ENCODE data around the gene EIF4EBP2.
A peak's percentile ranks its signal among the peaks of the same experiment; 100 is the strongest.

The EIF4EBP2 gene

DNA sequence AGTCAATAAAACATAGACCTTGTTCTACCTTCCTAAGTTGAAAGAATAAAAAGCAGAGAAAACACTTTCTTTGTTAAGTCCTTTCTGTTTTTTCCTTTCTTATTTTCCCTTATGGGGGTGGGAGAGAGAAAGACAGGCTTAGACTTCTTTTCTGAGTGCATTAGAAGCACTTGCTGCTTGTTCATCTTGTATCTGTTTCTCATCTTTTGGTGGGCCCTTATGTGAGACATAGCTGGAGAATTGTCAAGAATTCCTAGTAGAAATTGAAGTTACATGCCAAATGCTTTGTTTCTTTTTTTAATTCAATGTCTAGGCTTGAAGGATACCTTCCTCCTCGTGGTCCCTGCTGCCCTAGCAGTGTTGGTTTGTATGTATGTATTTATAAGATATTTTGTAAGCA, 6.7 kb downstream of the EIF4EBP2 start:
- Histone ChIP-seq H3K4me3 (ENCODE audit: low read length in 2 of 2) (no peak overlapping the region), H3K36me3 (ENCODE audit: control insufficient read depth in 2 of 2, insufficient read depth in 2 of 2, low read length in 2 of 2) (no peaks in the 10 kb centered on the region), H3K9me3 (ENCODE audit: control insufficient read depth in 2 of 2, low read length in 2 of 2) (no peaks in the 10 kb centered on the region), H3K9ac (ENCODE audit: low read length in 2 of 2) (no peak overlapping the region), H3K27ac (ENCODE audit: low read length) (peak overlapping the region; percentile 42), H3K27me3 (ENCODE audit: control insufficient read depth in 1 of 2, insufficient read depth in 2 of 2, low read length in 2 of 2) (no peaks in the 10 kb centered on the region), H3K4me1 (ENCODE audit: control insufficient read depth, insufficient read depth, low read length) (peaks cover 34% of the 10 kb centered on the region)

DNA sequence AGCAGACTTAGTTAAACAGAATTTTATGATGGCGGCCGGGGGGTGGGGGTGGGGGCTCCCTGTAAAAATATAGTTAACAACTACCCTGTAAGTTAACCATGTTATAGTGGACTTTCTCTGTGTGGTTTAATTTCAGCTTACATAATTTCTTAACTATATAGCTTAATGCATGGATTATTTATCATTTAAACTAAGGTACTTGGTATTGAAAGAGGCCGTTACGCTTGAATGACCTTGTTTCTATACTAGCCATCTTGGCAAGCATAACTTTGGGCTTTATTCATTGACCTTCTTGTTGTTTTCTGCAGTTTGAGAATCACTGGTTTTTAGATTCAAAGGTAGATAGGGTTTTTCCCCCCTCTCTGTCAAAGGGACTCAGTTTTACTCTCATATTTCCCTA, 8.4 kb downstream of the EIF4EBP2 start:
- H3K27me3 ChIP-seq (ENCODE audit: control insufficient read depth in 1 of 2, insufficient read depth in 2 of 2, low read length in 2 of 2) = no peaks in the 10 kb centered on the region
- H3K27ac ChIP-seq (ENCODE audit: low read length) = no peak overlapping the region
- no peaks in the 10 kb centered on the region for H3K9me3 ChIP-seq (ENCODE audit: control insufficient read depth in 2 of 2, low read length in 2 of 2)
- H3K36me3 ChIP-seq (ENCODE audit: control insufficient read depth in 2 of 2, insufficient read depth in 2 of 2, low read length in 2 of 2) = no peaks in the 10 kb centered on the region
- H3K9ac ChIP-seq (ENCODE audit: low read length in 2 of 2) = no peak overlapping the region
- H3K4me1 ChIP-seq (ENCODE audit: control insufficient read depth, insufficient read depth, low read length) = peaks cover 27% of the 10 kb centered on the region
- no peak overlapping the region for H3K4me3 ChIP-seq (ENCODE audit: low read length in 2 of 2)

DNA sequence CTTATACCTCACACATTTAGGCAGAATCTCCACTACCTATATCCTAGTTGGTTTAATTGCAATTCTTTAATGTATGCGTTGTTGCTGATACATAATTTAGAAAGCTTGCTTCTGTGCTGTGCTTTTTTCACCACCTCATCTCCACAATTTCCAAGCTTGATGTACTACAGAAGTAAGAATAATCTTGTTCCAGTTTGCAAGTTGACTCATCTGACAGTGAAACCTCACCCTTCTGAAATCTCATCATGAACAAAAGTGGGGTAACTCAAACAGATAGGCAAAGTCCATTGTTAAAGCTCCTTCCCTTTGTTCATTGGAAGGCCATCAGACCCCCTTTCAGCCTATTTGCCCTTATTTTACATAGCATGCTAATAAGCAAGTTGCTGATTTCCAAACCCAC, 13.6 kb downstream of the EIF4EBP2 start:
- Histone ChIP-seq H3K27ac (ENCODE audit: low read length) (no peak overlapping the region), H3K9ac (ENCODE audit: low read length in 2 of 2) (no peak overlapping the region), H3K4me3 (ENCODE audit: low read length in 2 of 2) (no peak overlapping the region), H3K9me3 (ENCODE audit: control insufficient read depth in 2 of 2, low read length in 2 of 2) (no peaks in the 10 kb centered on the region), H3K36me3 (ENCODE audit: control insufficient read depth in 2 of 2, insufficient read depth in 2 of 2, low read length in 2 of 2) (peaks cover 16 to 19% of the 10 kb centered on the region in 2 donors), H3K27me3 (ENCODE audit: control insufficient read depth in 1 of 2, insufficient read depth in 2 of 2, low read length in 2 of 2) (no peaks in the 10 kb centered on the region), H3K4me1 (ENCODE audit: control insufficient read depth, insufficient read depth, low read length) (peaks cover 9% of the 10 kb centered on the region)

DNA sequence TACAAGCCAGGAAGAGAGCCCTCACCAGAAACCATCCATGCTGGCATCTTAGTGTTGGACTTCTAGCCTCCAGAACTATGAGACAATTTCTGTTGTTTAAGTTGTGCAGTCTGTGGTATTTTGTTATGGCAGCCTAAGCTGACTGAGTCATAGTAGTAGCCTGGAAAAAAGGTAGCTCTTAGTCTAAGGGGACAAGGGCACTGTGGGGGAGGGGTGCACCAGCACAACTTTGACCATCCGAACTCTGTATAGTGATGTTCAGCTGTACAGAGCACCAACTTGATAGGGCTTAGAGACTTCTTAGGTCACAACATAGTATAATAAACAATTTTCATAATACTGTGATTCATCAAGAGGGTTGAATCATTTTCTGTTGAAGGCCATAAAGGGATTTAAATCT, 14.3 kb downstream of the EIF4EBP2 start:
- Histone ChIP-seq H3K9ac (ENCODE audit: low read length in 2 of 2) (no peak overlapping the region), H3K9me3 (ENCODE audit: control insufficient read depth in 2 of 2, low read length in 2 of 2) (no peaks in the 10 kb centered on the region), H3K4me1 (ENCODE audit: control insufficient read depth, insufficient read depth, low read length) (peaks cover 9% of the 10 kb centered on the region), H3K36me3 (ENCODE audit: control insufficient read depth in 2 of 2, insufficient read depth in 2 of 2, low read length in 2 of 2) (peaks cover 20 to 23% of the 10 kb centered on the region in 2 donors), H3K27ac (ENCODE audit: low read length) (no peak overlapping the region), H3K4me3 (ENCODE audit: low read length in 2 of 2) (no peak overlapping the region), H3K27me3 (ENCODE audit: control insufficient read depth in 1 of 2, insufficient read depth in 2 of 2, low read length in 2 of 2) (no peaks in the 10 kb centered on the region)

DNA sequence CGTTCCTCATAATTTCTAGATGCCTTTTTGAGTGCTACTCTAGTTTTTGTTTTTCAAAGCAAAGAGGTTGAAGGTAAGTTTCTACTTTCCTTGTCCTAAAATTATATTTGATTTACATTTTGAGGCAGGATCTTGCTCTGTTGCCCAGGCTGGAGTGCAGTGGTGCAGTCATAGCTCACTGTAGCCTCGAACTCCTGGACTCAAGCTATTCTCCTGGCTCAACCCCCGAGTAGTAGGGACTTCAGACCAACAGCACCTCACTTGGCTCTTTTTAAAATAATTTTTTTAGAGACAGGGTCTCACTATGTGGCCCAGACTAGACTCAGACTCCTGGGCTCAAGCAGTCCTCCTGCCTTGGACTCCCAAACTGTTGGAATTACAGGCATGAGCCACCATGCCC, 14.8 kb downstream of the EIF4EBP2 start:
- no peak overlapping the region for H3K4me3 ChIP-seq (ENCODE audit: low read length in 2 of 2)
- H3K9ac ChIP-seq (ENCODE audit: low read length in 2 of 2) = no peak overlapping the region
- H3K9me3 ChIP-seq (ENCODE audit: control insufficient read depth in 2 of 2, low read length in 2 of 2) = no peaks in the 10 kb centered on the region
- peaks cover 9% of the 10 kb centered on the region for H3K4me1 ChIP-seq (ENCODE audit: control insufficient read depth, insufficient read depth, low read length)
- H3K27me3 ChIP-seq (ENCODE audit: control insufficient read depth in 1 of 2, insufficient read depth in 2 of 2, low read length in 2 of 2) = no peaks in the 10 kb centered on the region
- H3K27ac ChIP-seq (ENCODE audit: low read length) = no peak overlapping the region
- peaks cover 25 to 26% of the 10 kb centered on the region in 2 donors for H3K36me3 ChIP-seq (ENCODE audit: control insufficient read depth in 2 of 2, insufficient read depth in 2 of 2, low read length in 2 of 2)

DNA sequence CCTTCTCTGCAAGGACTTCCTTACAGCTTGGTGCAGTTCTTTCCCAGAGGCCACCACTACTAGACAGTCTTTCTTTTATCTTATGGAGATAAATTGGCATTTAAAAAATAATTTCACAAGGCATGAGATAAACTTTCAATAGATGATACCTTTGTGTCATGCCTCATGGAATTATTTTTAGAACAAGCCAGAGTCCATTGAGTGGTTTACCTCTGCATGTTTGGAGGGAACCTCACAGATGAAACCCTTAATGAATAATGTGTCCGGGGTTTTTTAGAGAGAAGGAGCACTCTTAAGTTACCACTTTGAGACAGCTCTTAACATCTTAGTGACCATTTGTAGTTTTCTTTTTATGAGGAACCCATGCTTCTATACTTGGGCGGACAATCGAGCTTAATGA, 20.4 kb downstream of the EIF4EBP2 start:
- H3K9me3 ChIP-seq (ENCODE audit: control insufficient read depth in 2 of 2, low read length in 2 of 2) = no peaks in the 10 kb centered on the region
- H3K27me3 ChIP-seq (ENCODE audit: control insufficient read depth in 1 of 2, insufficient read depth in 2 of 2, low read length in 2 of 2) = no peaks in the 10 kb centered on the region
- no peak overlapping the region for H3K9ac ChIP-seq (ENCODE audit: low read length in 2 of 2)
- no peak overlapping the region for H3K27ac ChIP-seq (ENCODE audit: low read length)
- peaks cover 50 to 57% of the 10 kb centered on the region in 2 donors for H3K36me3 ChIP-seq (ENCODE audit: control insufficient read depth in 2 of 2, insufficient read depth in 2 of 2, low read length in 2 of 2)
- no peak overlapping the region for H3K4me3 ChIP-seq (ENCODE audit: low read length in 2 of 2)
- H3K4me1 ChIP-seq (ENCODE audit: control insufficient read depth, insufficient read depth, low read length) = peaks cover 32% of the 10 kb centered on the region

DNA sequence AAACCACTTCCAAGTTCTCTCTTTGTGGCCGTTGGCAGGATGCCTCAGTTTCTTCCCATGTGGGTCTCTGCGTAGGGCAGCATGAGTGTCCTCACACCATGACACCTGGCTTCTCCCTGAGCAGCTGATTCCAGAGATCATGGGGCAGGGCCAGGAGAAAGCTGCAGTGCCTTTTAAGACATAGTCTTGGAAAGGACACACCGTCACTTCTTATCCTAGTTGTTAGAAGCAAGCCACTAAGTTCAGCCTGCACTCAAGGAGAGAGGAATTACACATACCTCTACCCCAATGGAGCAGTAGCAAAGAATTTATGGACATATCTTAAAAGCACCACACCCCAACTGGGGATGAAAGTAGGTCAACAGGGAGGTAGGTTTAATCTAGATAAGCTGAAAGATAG, 21.2 kb downstream of the EIF4EBP2 start:
- H3K4me3 ChIP-seq (ENCODE audit: low read length in 2 of 2) = no peak overlapping the region
- H3K4me1 ChIP-seq (ENCODE audit: control insufficient read depth, insufficient read depth, low read length) = peaks cover 38% of the 10 kb centered on the region
- peaks cover 50 to 57% of the 10 kb centered on the region in 2 donors for H3K36me3 ChIP-seq (ENCODE audit: control insufficient read depth in 2 of 2, insufficient read depth in 2 of 2, low read length in 2 of 2)
- H3K27ac ChIP-seq (ENCODE audit: low read length) = peak overlapping the region; percentile 41
- H3K9me3 ChIP-seq (ENCODE audit: control insufficient read depth in 2 of 2, low read length in 2 of 2) = no peaks in the 10 kb centered on the region
- H3K27me3 ChIP-seq (ENCODE audit: control insufficient read depth in 1 of 2, insufficient read depth in 2 of 2, low read length in 2 of 2) = no peaks in the 10 kb centered on the region
- H3K9ac ChIP-seq (ENCODE audit: low read length in 2 of 2) = no peak overlapping the region

DNA sequence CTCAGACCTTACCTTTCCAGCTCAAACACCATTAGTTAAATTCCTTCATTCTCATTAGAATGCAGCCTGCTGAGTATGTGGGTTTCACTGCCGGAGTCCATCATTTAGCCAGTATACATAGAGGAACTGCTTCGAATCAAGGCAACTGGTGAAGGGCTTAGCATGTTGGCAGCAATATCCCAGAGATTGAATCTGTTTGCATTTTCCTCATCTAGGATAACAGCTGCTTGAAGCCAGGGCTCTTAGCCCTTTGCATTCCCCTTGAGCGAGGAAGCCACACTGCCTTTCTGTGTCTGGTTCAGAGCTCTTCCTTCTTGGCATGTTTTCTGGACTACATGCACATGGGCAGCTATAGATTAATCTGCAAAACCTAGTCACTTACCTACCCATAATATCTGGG, 22.9 kb downstream of the EIF4EBP2 start:
- H3K9me3 ChIP-seq (ENCODE audit: control insufficient read depth in 2 of 2, low read length in 2 of 2) = no peaks in the 10 kb centered on the region

DNA sequence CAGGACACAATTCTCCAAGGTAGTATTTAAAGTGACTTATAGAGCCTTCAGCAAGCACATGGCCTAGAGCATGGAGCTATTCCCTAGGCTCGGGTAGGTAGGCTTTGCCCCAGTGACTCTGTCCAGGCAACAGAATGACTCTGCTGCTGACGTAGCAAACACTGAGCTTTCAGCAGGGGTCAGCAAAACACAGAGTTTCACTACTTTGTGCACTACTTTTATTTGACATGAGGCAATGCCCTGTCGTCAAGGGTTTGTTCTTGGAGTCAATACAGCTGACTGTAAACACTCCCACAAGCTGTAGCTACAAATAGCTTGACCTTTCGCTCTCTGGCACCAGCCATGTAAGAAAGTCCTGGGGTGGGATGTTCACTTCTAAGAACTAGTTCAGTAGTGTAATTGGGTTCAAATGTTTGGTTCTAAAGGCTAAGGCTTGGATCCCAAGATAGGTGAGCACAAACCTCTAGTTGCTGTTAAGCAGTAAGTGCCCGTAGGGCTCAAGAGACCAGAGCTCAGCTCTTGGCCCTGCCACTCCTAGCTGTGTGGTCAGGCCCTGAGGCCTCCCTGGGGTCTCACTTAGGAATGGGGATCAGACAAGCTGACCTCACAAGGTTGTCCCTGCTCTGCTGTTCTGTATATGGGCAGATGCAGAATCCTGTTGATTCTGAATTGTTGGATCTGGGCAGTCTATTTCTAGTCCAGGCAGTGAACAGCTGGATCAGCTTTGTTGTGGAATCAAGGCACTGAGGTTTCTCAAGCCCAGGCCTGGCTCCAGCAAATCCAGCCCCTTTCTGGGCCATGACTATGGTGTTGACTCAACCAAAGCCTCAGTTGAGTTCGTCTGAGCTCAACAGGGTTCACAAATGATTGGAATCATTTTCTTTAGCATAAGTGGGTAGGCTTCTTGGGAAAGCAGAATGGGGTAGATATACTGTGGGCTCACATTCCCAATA, 26.8 kb downstream of the EIF4EBP2 start:
- Histone ChIP-seq H3K27ac (ENCODE audit: low read length) (peak overlapping the region; percentile 86), H3K9me3 (ENCODE audit: control insufficient read depth in 2 of 2, low read length in 2 of 2) (no peaks in the 10 kb centered on the region), H3K4me3 (ENCODE audit: low read length in 2 of 2) (peak overlapping the region; percentile 31 to 63), H3K36me3 (ENCODE audit: control insufficient read depth in 2 of 2, insufficient read depth in 2 of 2, low read length in 2 of 2) (peaks cover 9 to 17% of the 10 kb centered on the region in 2 donors), H3K4me1 (ENCODE audit: control insufficient read depth, insufficient read depth, low read length) (peaks cover 56% of the 10 kb centered on the region), H3K27me3 (ENCODE audit: control insufficient read depth in 1 of 2, insufficient read depth in 2 of 2, low read length in 2 of 2) (no peaks in the 10 kb centered on the region), H3K9ac (ENCODE audit: low read length in 2 of 2) (peak overlapping the region; percentile 30 to 58)

More for the DNA sequence above, 22.9 kb downstream of the EIF4EBP2 start:
- Histone ChIP-seq H3K36me3 (ENCODE audit: control insufficient read depth in 2 of 2, insufficient read depth in 2 of 2, low read length in 2 of 2) (peaks cover 42 to 45% of the 10 kb centered on the region in 2 donors), H3K4me1 (ENCODE audit: control insufficient read depth, insufficient read depth, low read length) (peaks cover 50% of the 10 kb centered on the region), H3K27me3 (ENCODE audit: control insufficient read depth in 1 of 2, insufficient read depth in 2 of 2, low read length in 2 of 2) (no peaks in the 10 kb centered on the region), H3K9ac (ENCODE audit: low read length in 2 of 2) (no peak overlapping the region), H3K4me3 (ENCODE audit: low read length in 2 of 2) (no peak overlapping the region), H3K27ac (ENCODE audit: low read length) (peak overlapping the region; percentile 50)

DNA sequence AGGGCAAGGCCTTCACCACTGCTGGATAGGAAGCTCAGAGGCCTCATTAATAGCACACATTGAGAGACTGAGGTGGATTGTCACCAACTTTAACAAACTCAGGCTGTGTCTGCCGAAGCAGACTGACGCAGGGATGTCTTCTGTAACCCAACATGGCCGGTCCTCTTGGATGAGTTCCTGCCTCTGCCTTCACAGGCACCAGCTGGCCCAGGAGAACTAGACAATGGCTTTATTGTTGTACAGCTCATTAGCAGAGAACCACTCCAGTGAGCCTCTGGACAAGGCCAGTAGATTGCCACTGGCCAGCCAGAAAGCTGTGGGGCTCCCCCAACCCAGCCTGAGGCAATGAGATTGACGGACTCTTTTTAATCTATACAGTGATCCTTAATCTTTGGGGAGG, 28.2 kb downstream of the EIF4EBP2 start:
- Histone ChIP-seq H3K4me3 (ENCODE audit: low read length in 2 of 2) (no peak overlapping the region), H3K36me3 (ENCODE audit: control insufficient read depth in 2 of 2, insufficient read depth in 2 of 2, low read length in 2 of 2) (peaks cover 5 to 12% of the 10 kb centered on the region in 2 donors), H3K9ac (ENCODE audit: low read length in 2 of 2) (no peak overlapping the region), H3K4me1 (ENCODE audit: control insufficient read depth, insufficient read depth, low read length) (peaks cover 51% of the 10 kb centered on the region), H3K27me3 (ENCODE audit: control insufficient read depth in 1 of 2, insufficient read depth in 2 of 2, low read length in 2 of 2) (no peaks in the 10 kb centered on the region), H3K9me3 (ENCODE audit: control insufficient read depth in 2 of 2, low read length in 2 of 2) (no peaks in the 10 kb centered on the region), H3K27ac (ENCODE audit: low read length) (peak overlapping the region; percentile 86)

Measured in stomach smooth muscle (tissue), 2 donors.